CD4-positive, alpha-beta T cell (primary cell): ENCODE results near the gene ZSCAN2. TPM values are rescaled to one million over a fixed set of nuclear protein-coding genes. Genes with fewer than 3 reads are reported as not detected.
"Not testable (repeated sequence)": the region's sequence is repeated elsewhere in the genome, so short reads cannot be mapped to it uniquely, and the experiment has no call there.

Experiments used
- ATAC-seq: fragments of 200-7000 bp; cut with Tn5 transposase; one replicate; pipeline ENCODE4 v1.10.0; 2022; ENCODE audit warnings: mild to moderate bottlenecking; ENCODE audit not compliant: poor library complexity
- CTCF ChIA-PET: fragments of 350-600 bp; sonication (Branson Sonifier 250); formaldehyde crosslinking; loops from one replicate; lab custom pipeline; 2021; ENCODE audit warnings: antibody characterized with exemption, inconsistent platforms; lab: Charles Lee
- POLR2A ChIA-PET: fragments of 350-600 bp; sonication (Branson Sonifier 250); formaldehyde crosslinking; loops from one replicate; lab custom pipeline; 2021; ENCODE audit warnings: antibody characterized with exemption, inconsistent platforms; lab: Charles Lee
- DNase-seq, 14 experiments: peaks; one replicate each; pipeline ENCODE4 v3.0.0-alpha.2; 2013 to 2020; ENCODE audit warnings: mixed read lengths in 2 of 14
- H3K27ac ChIP-seq, 2 donors: one replicate each; pipeline versions ENCODE4 v1.5.1 to v1.7.0; 2013; ENCODE audit warnings: low read length in 2 of 2, low read depth in 1 of 2, mild to moderate bottlenecking in 1 of 2
- H3K27me3 ChIP-seq, 2 experiments: 1 replicate in 1 of 2; 2 replicates in 1 of 2; pipeline versions ENCODE4 v1.6.1 to v1.7.0; 2013; ENCODE audit warnings: low read length in 2 of 2, control low read depth in 1 of 2, mild to moderate bottlenecking in 1 of 2, moderate library complexity in 1 of 2; ENCODE audit not compliant: insufficient read depth in 2 of 2, control insufficient read depth in 1 of 2
- H3K36me3 ChIP-seq: one replicate; pipeline ENCODE4 v1.6.1; 2013; ENCODE audit warnings: low read length, control low read depth; ENCODE audit not compliant: insufficient read depth
- H3K4me1 ChIP-seq: one replicate; pipeline ENCODE4 v1.6.1; 2013; ENCODE audit warnings: low read length, control low read depth; ENCODE audit not compliant: insufficient read depth
- H3K4me3 ChIP-seq: one replicate; pipeline ENCODE4 v1.5.1; 2013; ENCODE audit warnings: mild to moderate bottlenecking, low read length, moderate library complexity
- H3K9me3 ChIP-seq, 2 experiments: 1 replicate in 1 of 2; 2 replicates in 1 of 2; pipeline versions ENCODE4 v1.6.1 to v1.7.0; 2013; ENCODE audit warnings: low read length in 2 of 2, mild to moderate bottlenecking in 2 of 2, control low read depth in 1 of 2, moderate library complexity in 1 of 2; ENCODE audit not compliant: control insufficient read depth in 1 of 2, insufficient read depth in 1 of 2
- H3K27ac Mint-ChIP-seq: one replicate; pipeline ENCODE4 v1.8.0; 2020; ENCODE audit warnings: mixed read lengths
- H3K27me3 Mint-ChIP-seq: one replicate; pipeline ENCODE4 v1.8.0; 2021; ENCODE audit warnings: mixed read lengths
- H3K36me3 Mint-ChIP-seq: one replicate; pipeline ENCODE4 v1.8.0; 2021; ENCODE audit warnings: low read depth, mixed read lengths
- H3K4me1 Mint-ChIP-seq: one replicate; pipeline ENCODE4 v1.8.0; 2021; ENCODE audit warnings: low read depth, mixed read lengths
- H3K4me3 Mint-ChIP-seq: one replicate; pipeline ENCODE4 v1.8.0; 2020; ENCODE audit warnings: mild to moderate bottlenecking, mixed read lengths
- H3K9me3 Mint-ChIP-seq: one replicate; pipeline ENCODE4 v1.8.0; 2020; ENCODE audit warnings: mixed read lengths
- CTCF ChIP-seq: fragments of 200-600 bp; IDR thresholded peaks from one replicate; pipeline ENCODE4 v1.8.0; 2022; ENCODE audit warnings: antibody characterized with exemption, mild to moderate bottlenecking
- intact Hi-C, 2 experiments: fragments of 100-400 bp; cut with DNase I in 1 of 2; cut with micrococcal nuclease in 1 of 2; formaldehyde crosslinking; loops; one replicate each; pipeline versions ENCODE4 v1.15.1 to v1.9.0; 2023 to 2025; cut with DNase I, micrococcal nuclease
- total RNA-seq, 174 experiments: library from RNA in 2 of 174; stranded (reverse) in 2 of 174; gene quantifications; one replicate each; pipeline ENCODE4 v1.2.3 and lab custom pipeline; 2021 to 2026

ZSCAN2 gene
- total RNA-seq, 2 experiments from 2014 or later, result 3.8 to 5.0 TPM

- H3K4me3 Mint-ChIP-seq, result peak overlapping the region; percentile 95
- TF ChIP-seq CTCF, result no peak
- H3K9me3 Mint-ChIP-seq, result no peaks in the 10 kb centered on the region
- ATAC-seq, result no peak
- H3K4me1 ChIP-seq, result peaks cover 41% of the 10 kb centered on the region
- H3K27ac ChIP-seq, result no peak overlapping the region
- POLR2A ChIA-PET, result interaction anchor here (0.9 to 7.2 kb wide), 12 partner anchors 19 to 347 kb away, joined by 3 to 122 read pairs (median 6); partner anchors contain the start of genes NMB, PDE8A, SEC11A and WDR73
- intact Hi-C loops, result loop anchor here in 1 of 2 experiments (10.0 kb wide), 1 partner anchor 350 kb away; the partner anchor contains the start of gene PDE8A
- no peaks in the 10 kb centered on the region for H3K27me3 Mint-ChIP-seq
- peak overlapping the region; percentile 69 for H3K4me3 ChIP-seq
- H3K9me3 ChIP-seq, result no peaks in the 10 kb centered on the region
- H3K27ac Mint-ChIP-seq, result peak overlapping the region; percentile 92
- H3K4me1 Mint-ChIP-seq, result peaks cover 52% of the 10 kb centered on the region
- H3K27me3 ChIP-seq, result no peaks in the 10 kb centered on the region
- CTCF ChIA-PET, result interaction anchor here (1.0 to 2.5 kb wide), 3 partner anchors 20 to 63 kb away, joined by 3 to 11 read pairs (median 4); partner anchors contain the start of gene WDR73
- DNase-seq, result peak in 1 of 14 experiments; percentile 21
- H3K36me3 ChIP-seq, result peaks cover 22% of the 10 kb centered on the region
- H3K36me3 Mint-ChIP-seq, result peaks cover 54% of the 10 kb centered on the region
These were observed 33.5 kb downstream of the ZSCAN2 start for GRCh38 chr15:84634228-84634837.

GRCh38 chr15:84638103-84638502, 37.3 kb downstream of the ZSCAN2 start:
- ChIA-PET CTCF (interaction anchor here (0.6 to 2.1 kb wide), 6 partner anchors 11 to 485 kb away, joined by 3 to 11 read pairs (median 4); no protein-coding TSS in a partner anchor), POLR2A (no interaction called here)
- Histone ChIP-seq H3K4me3 (no peak overlapping the region), H3K4me1 (peaks cover 15% of the 10 kb centered on the region), H3K27ac (no peak overlapping the region), H3K36me3 (peaks cover 57% of the 10 kb centered on the region), H3K9me3 (no peaks in the 10 kb centered on the region), H3K27me3 (no peaks in the 10 kb centered on the region)
- ATAC-seq, result no peak
- H3K9me3 Mint-ChIP-seq, result no peaks in the 10 kb centered on the region
- peak overlapping the region; percentile 79 for H3K27ac Mint-ChIP-seq
- H3K4me3 Mint-ChIP-seq, result peak overlapping the region; percentile 50
- TF ChIP-seq CTCF, result no peak
- H3K27me3 Mint-ChIP-seq, result no peaks in the 10 kb centered on the region
- DNase-seq, result peak in 4 of 14 experiments; percentile 18 to 54 (median 35)
- intact Hi-C loops, result loop anchor here (2.0 to 10.0 kb wide), 3 partner anchors 49 to 347 kb away; partner anchors contain the start of gene PDE8A (in 1 of the 2)
- H3K4me1 Mint-ChIP-seq, result peaks cover 32% of the 10 kb centered on the region
- H3K36me3 Mint-ChIP-seq, result peaks cover 75% of the 10 kb centered on the region

GRCh38 chr15:84641871-84642270, 41.1 kb downstream of the ZSCAN2 start:
- H3K27ac Mint-ChIP-seq, CTCF ChIA-PET: not testable (repeated sequence)
- POLR2A ChIA-PET, result interaction anchor here (1.1 kb wide), 1 partner anchor 12 kb away, joined by 3 read pairs; the partner anchor contains the start of gene WDR73

GRCh38 chr15:84642640-84643039, 41.8 kb downstream of the ZSCAN2 start:
- H3K4me3 Mint-ChIP-seq, H3K27me3 Mint-ChIP-seq, H3K27me3 ChIP-seq, H3K9me3 ChIP-seq, DNase-seq, H3K4me3 ChIP-seq, intact Hi-C loops, H3K4me1 Mint-ChIP-seq, H3K9me3 Mint-ChIP-seq, ATAC-seq, H3K27ac ChIP-seq, H3K27ac Mint-ChIP-seq, H3K4me1 ChIP-seq: not testable (repeated sequence)
- H3K36me3 Mint-ChIP-seq, result peaks cover 87% of the 10 kb centered on the region
- CTCF ChIA-PET, result interaction anchor here (1.0 kb wide), 1 partner anchor 134 kb away, joined by 3 read pairs; no protein-coding TSS in a partner anchor
- POLR2A ChIA-PET, result interaction anchor here (0.8 to 1.1 kb wide), 3 partner anchors 11 to 44 kb away, joined by 3 to 4 read pairs (median 3); partner anchors contain the start of gene WDR73
- H3K36me3 ChIP-seq, result peaks cover 88% of the 10 kb centered on the region

More at GRCh38 chr15:84641871-84642270, 41.1 kb downstream of the ZSCAN2 start:
- H3K9me3 ChIP-seq, H3K4me3 ChIP-seq, H3K27ac ChIP-seq, intact Hi-C loops, H3K9me3 Mint-ChIP-seq, H3K27me3 ChIP-seq, DNase-seq, H3K4me1 ChIP-seq, H3K4me1 Mint-ChIP-seq, H3K4me3 Mint-ChIP-seq, ATAC-seq, H3K27me3 Mint-ChIP-seq: not testable (repeated sequence)
- peaks cover 88% of the 10 kb centered on the region for H3K36me3 ChIP-seq
- peaks cover 86% of the 10 kb centered on the region for H3K36me3 Mint-ChIP-seq
